Urinary bladder (tissue), 4 donors: ENCODE data around the gene LMAN1L. TPM values are rescaled to one million over a fixed set of nuclear protein-coding genes. Genes with fewer than 3 reads are reported as not detected.

Experiments
- DNase-seq: peaks from one replicate; pipeline ENCODE4 v3.0.0-alpha.2; 2015; ENCODE audit errors: extremely low spot score
- H3K27ac ChIP-seq: one replicate; pipeline ENCODE4 v1.5.1; 2013; ENCODE audit warnings: low read depth, mild to moderate bottlenecking, moderate library complexity
- H3K36me3 ChIP-seq: one replicate; pipeline ENCODE4 v1.6.1; 2013; ENCODE audit warnings: mild to moderate bottlenecking, moderate library complexity; ENCODE audit not compliant: insufficient read depth
- H3K4me1 ChIP-seq: one replicate; pipeline ENCODE4 v1.6.1; 2013; ENCODE audit warnings: mild to moderate bottlenecking, moderate library complexity; ENCODE audit not compliant: insufficient read depth
- H3K4me3 ChIP-seq: one replicate; pipeline ENCODE4 v1.5.1; 2013; ENCODE audit warnings: low read depth, low read length
- WGBS: extraction: QIAGEN DNeasy Blood & Tissue Kit; methylation state at CpG from one replicate; pipeline ENCODE4 v1.1.7; 2013; 5-methylcytosine and 5-hydroxymethylcytosine counted together
- polyA plus RNA-seq: library from polyadenylated mRNA; stranded (reverse); fragments of 200-250 nt; gene quantifications from one replicate; pipeline ENCODE4 v1.2.3, GENCODE V29; 2013
- total RNA-seq: library from RNA; depleted of rRNA; stranded (reverse); fragments of >200 nt; gene quantifications from one replicate; pipeline ENCODE4 v1.2.3, GENCODE V29; 2014
- donor health status: healthy with polysubstance abuse.
- donor health status: healthy.

The LMAN1L gene
- total and polyA plus RNA-seq, 2 donors = 0.33 to 0.85 TPM

GRCh38 chr15:74786551-74787165 lies 26.0 kb upstream of the LMAN1L start:
- DNase-seq = no peak
- no peaks in the 10 kb centered on the region for H3K4me1 ChIP-seq
- no peaks in the 10 kb centered on the region for H3K36me3 ChIP-seq
- H3K4me3 ChIP-seq = no peak overlapping the region
- WGBS = 70% methylated on average over 7 of the region's 7 CpGs
- no peak overlapping the region for H3K27ac ChIP-seq

DNA sequence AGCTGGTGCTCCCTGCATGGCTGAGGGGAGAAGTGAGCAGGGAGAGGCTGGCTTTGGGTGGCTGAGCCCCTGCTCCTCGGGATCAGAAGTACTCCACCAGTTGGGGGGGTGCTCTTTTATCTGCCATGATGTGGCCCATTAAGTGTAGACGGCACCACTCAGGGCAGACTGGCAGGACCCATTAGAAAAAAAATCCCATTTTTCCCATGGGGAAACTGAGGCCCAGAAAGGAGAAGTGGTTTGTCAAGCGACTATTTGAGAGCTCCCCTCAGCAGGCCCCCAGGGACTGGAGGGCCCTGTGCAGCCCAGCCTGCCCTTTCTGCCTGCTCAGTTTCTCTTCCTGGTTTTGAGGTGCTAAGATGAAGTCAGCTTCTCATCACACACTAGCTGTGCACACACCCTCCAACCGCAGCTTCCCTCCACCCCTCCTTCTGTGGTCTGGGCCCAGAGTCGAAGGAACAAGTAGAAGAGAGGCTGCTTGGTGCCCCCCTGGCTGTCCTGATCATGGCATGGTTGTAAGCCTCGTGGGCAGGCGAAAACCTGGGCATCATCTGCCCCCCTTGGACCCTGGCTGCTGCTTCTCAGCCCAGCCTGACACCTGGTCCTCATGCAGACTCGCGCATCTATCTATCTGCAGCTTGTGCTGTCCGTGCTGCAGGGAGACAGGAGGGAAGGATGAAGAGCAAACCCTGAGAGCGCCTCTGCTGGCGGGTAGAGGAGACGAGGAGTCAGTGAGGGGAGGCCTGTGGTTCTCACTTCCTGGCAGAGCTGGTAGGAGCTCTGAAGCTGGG lies 25.2 kb upstream of the LMAN1L start:
- H3K27ac ChIP-seq = no peak overlapping the region
- no peak for DNase-seq
- H3K4me1 ChIP-seq = no peaks in the 10 kb centered on the region
- H3K36me3 ChIP-seq = no peaks in the 10 kb centered on the region
- WGBS = 55% methylated on average over 13 of the region's 13 CpGs
- no peak overlapping the region for H3K4me3 ChIP-seq

DNA sequence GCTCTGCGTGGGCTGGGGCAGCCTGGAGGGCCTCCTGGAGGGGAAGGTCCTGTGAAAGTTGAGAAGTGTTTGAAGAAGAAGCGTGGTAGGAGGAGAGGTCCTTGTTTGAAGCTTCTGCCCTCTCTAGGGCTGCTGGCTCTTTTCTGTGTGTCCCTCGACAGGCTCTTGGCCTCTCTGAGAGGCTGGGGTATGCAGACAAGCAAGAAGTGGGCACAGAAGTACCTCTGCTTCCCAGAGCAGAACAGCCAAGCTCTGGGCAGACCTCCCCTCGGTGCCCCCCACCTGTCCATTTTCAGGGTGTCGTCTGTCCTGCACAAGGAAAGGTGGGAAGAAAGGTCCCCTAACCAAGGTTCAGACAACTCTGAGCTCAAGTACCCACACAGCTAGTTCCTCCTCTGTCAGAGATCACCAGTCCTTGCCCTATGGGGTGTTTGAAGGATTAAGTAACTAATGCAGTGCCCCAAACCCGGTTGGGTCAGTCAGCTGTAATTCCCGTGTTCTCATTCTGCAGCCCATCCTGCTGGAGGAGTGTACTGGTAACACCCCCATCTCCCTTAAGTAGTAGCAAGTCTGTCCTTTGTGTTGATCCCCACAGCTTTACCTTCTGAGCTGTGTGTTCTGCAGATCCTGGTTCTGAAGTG lies 24.5 kb upstream of the LMAN1L start:
- Histone ChIP-seq H3K4me1 (no peaks in the 10 kb centered on the region), H3K27ac (peak overlapping the region; percentile 35), H3K4me3 (no peak overlapping the region), H3K36me3 (no peaks in the 10 kb centered on the region)
- DNase-seq = no peak
- WGBS = 48% methylated on average over 7 of the region's 7 CpGs

DNA sequence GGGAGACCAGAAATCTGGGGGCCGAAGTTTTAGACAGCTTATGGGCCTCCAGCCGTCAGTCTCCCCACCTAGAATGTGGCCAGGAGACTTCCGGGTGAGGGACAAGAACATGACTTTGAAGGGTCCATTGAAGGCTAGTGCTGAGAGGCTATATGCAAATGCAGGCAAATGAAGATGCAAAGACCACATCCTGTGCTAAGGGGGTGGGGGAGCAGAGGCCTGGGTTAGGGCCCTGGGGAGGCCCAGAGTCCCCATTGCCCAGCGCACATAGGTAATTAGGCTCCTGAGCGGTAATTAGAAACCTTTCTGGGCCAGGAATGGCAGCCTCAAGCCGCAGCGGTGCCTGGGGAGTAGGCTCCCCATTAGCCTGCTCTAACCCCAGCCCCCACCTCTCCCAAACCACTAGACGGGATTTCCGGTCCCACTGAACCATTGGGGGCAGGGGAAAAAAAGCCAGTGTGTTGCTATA lies 23.9 kb upstream of the LMAN1L start:
- peak overlapping the region; percentile 35 for H3K27ac ChIP-seq
- WGBS = 73% methylated on average over 9 of the region's 9 CpGs
- H3K36me3 ChIP-seq = no peaks in the 10 kb centered on the region
- DNase-seq = no peak
- no peak overlapping the region for H3K4me3 ChIP-seq
- H3K4me1 ChIP-seq = no peaks in the 10 kb centered on the region

DNA sequence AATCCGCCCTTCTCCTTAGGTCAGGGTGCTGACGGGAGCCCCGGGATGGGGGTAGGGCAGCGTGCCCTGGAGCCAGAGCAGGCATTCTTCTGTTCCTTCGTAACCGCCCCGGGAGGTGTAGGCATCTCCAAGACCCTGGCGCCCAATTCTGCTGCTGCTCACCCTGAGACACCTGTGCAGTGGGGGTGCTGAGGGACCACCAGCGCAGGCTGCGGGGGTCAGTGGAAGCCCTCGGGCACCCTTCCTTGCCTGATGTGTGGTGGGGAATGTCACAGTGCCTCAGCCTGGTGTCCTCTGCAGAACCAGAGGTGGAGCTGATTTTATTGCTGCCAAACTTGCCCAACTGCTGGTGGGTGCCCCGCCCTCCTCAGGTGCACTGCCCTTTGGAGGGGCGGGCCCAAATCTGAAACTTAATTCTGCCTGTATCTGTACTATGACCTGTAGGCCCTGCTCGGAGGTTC lies 23.4 kb upstream of the LMAN1L start:
- Histone ChIP-seq H3K27ac (no peak overlapping the region), H3K36me3 (no peaks in the 10 kb centered on the region), H3K4me1 (no peaks in the 10 kb centered on the region), H3K4me3 (no peak overlapping the region)
- no peak for DNase-seq
- WGBS = 59% methylated on average over 14 of the region's 14 CpGs

GRCh38 chr15:74789741-74790079 lies 22.9 kb upstream of the LMAN1L start:
- no peak for DNase-seq
- Histone ChIP-seq H3K4me1 (no peaks in the 10 kb centered on the region), H3K27ac (no peak overlapping the region), H3K4me3 (no peak overlapping the region), H3K36me3 (no peaks in the 10 kb centered on the region)
- 34% methylated on average over 3 of the region's 3 CpGs for WGBS

GRCh38 chr15:74790080-74790916 lies 22.3 kb upstream of the LMAN1L start:
- H3K36me3 ChIP-seq = no peaks in the 10 kb centered on the region
- no peak overlapping the region for H3K4me3 ChIP-seq
- no peak overlapping the region for H3K27ac ChIP-seq
- 30% methylated on average over 15 of the region's 15 CpGs for WGBS
- DNase-seq = no peak
- no peaks in the 10 kb centered on the region for H3K4me1 ChIP-seq

DNA sequence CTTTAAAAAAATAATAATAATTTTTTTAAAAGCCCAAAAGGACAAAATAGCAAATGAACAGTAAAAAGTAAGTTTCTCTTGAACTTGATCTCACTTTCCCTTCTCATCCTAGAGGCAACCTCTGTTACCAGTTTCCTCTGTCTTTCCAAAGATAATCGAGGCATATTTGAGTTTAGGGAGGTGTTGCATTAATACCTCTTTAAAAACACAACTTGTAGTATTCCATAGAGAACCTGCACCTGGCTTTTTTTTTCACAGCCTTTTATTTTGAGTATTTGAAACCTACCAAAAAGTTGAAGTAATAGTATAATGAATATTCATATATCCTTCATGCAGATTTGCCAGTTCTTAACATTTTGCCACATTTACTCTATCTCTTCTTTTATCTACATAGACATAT lies 21.6 kb upstream of the LMAN1L start:
- 71% methylated on average over 1 of the region's 1 CpG for WGBS
- no peak overlapping the region for H3K4me3 ChIP-seq
- DNase-seq = no peak
- H3K27ac ChIP-seq = no peak overlapping the region
- H3K36me3 ChIP-seq = no peaks in the 10 kb centered on the region
- H3K4me1 ChIP-seq = no peaks in the 10 kb centered on the region

- H3K27ac ChIP-seq = no peak overlapping the region
These were observed 21.0 kb upstream of the LMAN1L start for GRCh38 chr15:74791667-74792066.

GRCh38 chr15:74792227-74793016 lies 20.2 kb upstream of the LMAN1L start:
- Histone ChIP-seq H3K36me3 (no peaks in the 10 kb centered on the region), H3K4me1 (no peaks in the 10 kb centered on the region), H3K4me3 (no peak overlapping the region), H3K27ac (no peak overlapping the region)
- 77% methylated on average over 12 of the region's 12 CpGs for WGBS
- DNase-seq = no peak

More at GRCh38 chr15:74791667-74792066, 21.0 kb upstream of the LMAN1L start:
- H3K4me3 ChIP-seq = no peak overlapping the region
- no peaks in the 10 kb centered on the region for H3K36me3 ChIP-seq
- WGBS = 90% methylated on average over 7 of the region's 7 CpGs
- H3K4me1 ChIP-seq = no peaks in the 10 kb centered on the region
- no peak for DNase-seq

- 70% methylated on average over 12 of the region's 12 CpGs for WGBS
- no peaks in the 10 kb centered on the region for H3K36me3 ChIP-seq
- no peak overlapping the region for H3K27ac ChIP-seq
- no peak overlapping the region for H3K4me3 ChIP-seq
- no peaks in the 10 kb centered on the region for H3K4me1 ChIP-seq
- DNase-seq = no peak
These were observed 19.3 kb upstream of the LMAN1L start for GRCh38 chr15:74793135-74794028.
